ENCODE measurements around the gene PROX1.

Gene PROX1

GRCh38 chr1:213979751-213980586 lies 7.8 kb upstream of the PROX1 start:
- no peak for TF ChIP-seq CTCF (conservative IDR thresholded peaks at IDR 0.05; ENCODE audit: low read depth, low read length)
- Histone ChIP-seq H2AFZ (ENCODE audit: low read depth) (no peak overlapping the region), H3K4me1 (ENCODE audit: low read depth, poor library complexity, severe bottlenecking) (no peaks in the 10 kb centered on the region), H3K36me3 (ENCODE audit: insufficient read depth) (no peaks in the 10 kb centered on the region; the same call in 1 of the 2 replicates), H3K27ac (no peak overlapping the region), H4K20me1 (ENCODE audit: insufficient read depth) (no peaks in the 10 kb centered on the region), H3K27me3 (ENCODE audit: insufficient read depth, low read depth) (no peaks in the 10 kb centered on the region), H3K9ac (no peak overlapping the region), H3K79me2 (ENCODE audit: insufficient read depth, low read depth) (no peaks in the 10 kb centered on the region), H3K4me3 (IDR thresholded peaks at IDR 0.05; ENCODE audit: insufficient read depth, low read depth, low read length) (no peak overlapping the region), H3K4me2 (no peak overlapping the region)

DNA sequence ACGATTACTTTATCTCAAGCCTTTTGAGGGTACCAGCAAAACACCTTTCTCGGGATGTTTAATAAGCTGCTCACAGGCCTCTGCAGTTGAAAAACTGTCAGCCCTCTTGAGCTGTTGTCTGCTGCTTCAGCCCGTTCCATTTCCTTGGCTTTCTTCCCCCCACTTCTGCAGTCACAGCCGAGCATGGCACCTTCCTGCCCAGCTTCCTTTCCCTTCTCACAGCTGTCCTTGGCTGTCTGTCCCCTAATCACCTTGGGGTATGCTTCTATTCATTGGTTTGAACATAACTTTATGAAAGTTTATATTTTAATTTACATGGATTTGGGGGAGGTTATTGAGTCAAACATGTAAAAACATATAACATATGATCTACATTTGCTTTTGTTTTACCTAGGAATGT lies 6.9 kb upstream of the PROX1 start:
- TF ChIP-seq CTCF (conservative IDR thresholded peaks at IDR 0.05; ENCODE audit: low read depth, low read length) = no peak
- no peaks in the 10 kb centered on the region for H3K4me1 ChIP-seq (ENCODE audit: low read depth, poor library complexity, severe bottlenecking)
- no peak overlapping the region for H2AFZ ChIP-seq (ENCODE audit: low read depth)
- no peaks in the 10 kb centered on the region for H3K27me3 ChIP-seq (ENCODE audit: insufficient read depth, low read depth)
- no peak overlapping the region for H3K9ac ChIP-seq
- no peaks in the 10 kb centered on the region; the same call in 1 of the 2 replicates for H3K36me3 ChIP-seq (ENCODE audit: insufficient read depth)
- H3K27ac ChIP-seq = no peak overlapping the region
- H3K4me3 ChIP-seq (IDR thresholded peaks at IDR 0.05; ENCODE audit: insufficient read depth, low read depth, low read length) = no peak overlapping the region
- H3K79me2 ChIP-seq (ENCODE audit: insufficient read depth, low read depth) = no peaks in the 10 kb centered on the region
- no peaks in the 10 kb centered on the region for H4K20me1 ChIP-seq (ENCODE audit: insufficient read depth)
- no peak overlapping the region for H3K4me2 ChIP-seq

- no peak overlapping the region for H3K4me3 ChIP-seq (IDR thresholded peaks at IDR 0.05; ENCODE audit: insufficient read depth, low read depth, low read length)
Measured at GRCh38 chr1:213982289-213982671, 5.5 kb upstream of the PROX1 start.

GRCh38 chr1:213982672-213983492 lies 4.9 kb upstream of the PROX1 start:
- no peaks in the 10 kb centered on the region for H3K79me2 ChIP-seq (ENCODE audit: insufficient read depth, low read depth)
- H3K9ac ChIP-seq = no peak overlapping the region
- H4K20me1 ChIP-seq (ENCODE audit: insufficient read depth) = no peaks in the 10 kb centered on the region
- H3K36me3 ChIP-seq (ENCODE audit: insufficient read depth) = no peaks in the 10 kb centered on the region
- no peak overlapping the region for H3K4me3 ChIP-seq (IDR thresholded peaks at IDR 0.05; ENCODE audit: insufficient read depth, low read depth, low read length)
- no peak overlapping the region for H2AFZ ChIP-seq (ENCODE audit: low read depth)
- H3K4me1 ChIP-seq (ENCODE audit: low read depth, poor library complexity, severe bottlenecking) = peaks cover 6% of the 10 kb centered on the region
- no peaks in the 10 kb centered on the region for H3K27me3 ChIP-seq (ENCODE audit: insufficient read depth, low read depth)
- no peak overlapping the region for H3K4me2 ChIP-seq
- TF ChIP-seq CTCF (conservative IDR thresholded peaks at IDR 0.05; ENCODE audit: low read depth, low read length) = no peak
- no peak overlapping the region for H3K27ac ChIP-seq

More at GRCh38 chr1:213982289-213982671, 5.5 kb upstream of the PROX1 start:
- Histone ChIP-seq H3K27ac (no peak overlapping the region), H3K4me1 (ENCODE audit: low read depth, poor library complexity, severe bottlenecking) (peaks cover 6% of the 10 kb centered on the region), H3K4me2 (no peak overlapping the region), H4K20me1 (ENCODE audit: insufficient read depth) (no peaks in the 10 kb centered on the region), H3K27me3 (ENCODE audit: insufficient read depth, low read depth) (no peaks in the 10 kb centered on the region), H3K9ac (no peak overlapping the region), H3K79me2 (ENCODE audit: insufficient read depth, low read depth) (no peaks in the 10 kb centered on the region), H3K36me3 (ENCODE audit: insufficient read depth) (no peaks in the 10 kb centered on the region), H2AFZ (ENCODE audit: low read depth) (no peak overlapping the region)
- no peak for TF ChIP-seq CTCF (conservative IDR thresholded peaks at IDR 0.05; ENCODE audit: low read depth, low read length)
